PC-3 (cell line): ENCODE data around the gene PTRHD1.

Source experiments
- EZH2 ChIP-seq: fragments of 300-600 bp; sonication (generic); IDR thresholded peaks from one replicate; pipeline ENCODE4 v1.6.1; 2017; ENCODE audit warnings: antibody characterized with exemption, mild to moderate bottlenecking, low read length; ENCODE audit not compliant: unreplicated experiment
- TF ChIP-seq, protein P1 (sequence below): fragments of 300-600 bp; sonication (generic); conservative IDR thresholded peaks from 2 replicates; pipeline ENCODE4 v1.5.1; 2017; ENCODE audit warnings: antibody characterized with exemption, low read depth, mild to moderate bottlenecking, low read length

DNA sequence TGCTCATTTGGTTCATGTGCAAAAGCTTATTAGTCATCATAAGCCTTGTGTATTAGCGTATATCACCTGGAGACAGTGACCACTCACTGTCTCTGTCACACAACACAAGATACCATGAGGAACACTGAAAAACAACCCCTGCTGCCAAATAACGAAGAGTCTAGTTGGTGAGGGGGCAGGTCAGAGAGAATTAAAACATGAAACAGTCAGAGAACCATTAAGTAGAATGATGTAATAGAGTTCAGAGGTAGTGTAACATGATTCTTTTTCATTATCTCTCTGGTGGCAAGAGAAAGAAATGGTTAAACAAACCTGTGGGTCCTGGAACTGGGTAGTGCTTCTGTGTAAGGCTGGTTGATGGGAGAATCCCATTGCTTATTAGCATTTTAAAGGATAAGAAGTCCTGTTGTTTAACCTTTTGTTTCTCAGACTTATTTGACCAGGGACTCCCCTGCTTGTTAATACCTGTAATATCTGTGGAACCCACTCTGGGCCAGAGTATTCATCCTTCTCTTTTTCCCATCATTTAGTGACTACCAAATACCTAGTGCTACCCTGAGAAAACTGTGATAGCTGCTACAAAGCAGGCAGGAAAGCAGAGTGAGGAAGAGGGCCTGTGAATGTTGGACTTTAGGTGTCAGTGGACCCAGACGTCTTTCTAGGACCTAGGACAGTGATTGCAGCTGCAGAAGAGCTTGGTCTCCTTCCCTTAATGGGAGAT, 38.0 kb downstream of the PTRHD1 start:
- TF ChIP-seq, protein P1, sequence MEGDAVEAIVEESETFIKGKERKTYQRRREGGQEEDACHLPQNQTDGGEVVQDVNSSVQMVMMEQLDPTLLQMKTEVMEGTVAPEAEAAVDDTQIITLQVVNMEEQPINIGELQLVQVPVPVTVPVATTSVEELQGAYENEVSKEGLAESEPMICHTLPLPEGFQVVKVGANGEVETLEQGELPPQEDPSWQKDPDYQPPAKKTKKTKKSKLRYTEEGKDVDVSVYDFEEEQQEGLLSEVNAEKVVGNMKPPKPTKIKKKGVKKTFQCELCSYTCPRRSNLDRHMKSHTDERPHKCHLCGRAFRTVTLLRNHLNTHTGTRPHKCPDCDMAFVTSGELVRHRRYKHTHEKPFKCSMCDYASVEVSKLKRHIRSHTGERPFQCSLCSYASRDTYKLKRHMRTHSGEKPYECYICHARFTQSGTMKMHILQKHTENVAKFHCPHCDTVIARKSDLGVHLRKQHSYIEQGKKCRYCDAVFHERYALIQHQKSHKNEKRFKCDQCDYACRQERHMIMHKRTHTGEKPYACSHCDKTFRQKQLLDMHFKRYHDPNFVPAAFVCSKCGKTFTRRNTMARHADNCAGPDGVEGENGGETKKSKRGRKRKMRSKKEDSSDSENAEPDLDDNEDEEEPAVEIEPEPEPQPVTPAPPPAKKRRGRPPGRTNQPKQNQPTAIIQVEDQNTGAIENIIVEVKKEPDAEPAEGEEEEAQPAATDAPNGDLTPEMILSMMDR: no peak
- TF ChIP-seq EZH2: no peak
